A673 (cell line): ENCODE results near the gene MBNL2. TPM values are rescaled to one million over a fixed set of nuclear protein-coding genes. Genes with fewer than 3 reads are reported as not detected.

Source experiments
- BruUV-seq: library from RNA; stranded (reverse); fragments of 400-500 nt; replicated peaks from 2 replicates; lab custom pipeline; 2021; lab: Mats Ljungman, UMichigan
- CTCF ChIA-PET: fragments of 300-600 bp; sonication (Branson Sonifier 250); formaldehyde crosslinking; loops from one replicate; lab custom pipeline; 2022; ENCODE audit warnings: antibody characterized with exemption; lab: Charles Lee
- POLR2A ChIA-PET: fragments of 300-600 bp; sonication (Branson Sonifier 250); formaldehyde crosslinking; loops from one replicate; lab custom pipeline; 2022; ENCODE audit warnings: antibody characterized with exemption; ENCODE audit not compliant: low non-redundant PET; lab: Charles Lee
- DNase-seq: peaks from one replicate; pipeline ENCODE4 v3.0.0-alpha.2; 2015; ENCODE audit warnings: low spot score
- H3K27ac ChIP-seq: fragments of 200-600 bp; sonication (generic); 2 replicates; pipeline ENCODE4 v1.5.1; 2016; ENCODE audit warnings: mixed run types, low read depth, mild to moderate bottlenecking, mixed read lengths, antibody characterized with exemption, low read length; ENCODE audit not compliant: poor library complexity, severe bottlenecking
- H3K27me3 ChIP-seq: fragments of 200-600 bp; sonication (generic); replicated peaks from 2 replicates; pipeline ENCODE4 v1.6.1; 2017; ENCODE audit warnings: mixed run types, low read depth, mild to moderate bottlenecking, mixed read lengths, antibody characterized with exemption, low read length; ENCODE audit not compliant: insufficient read depth, poor library complexity
- H3K36me3 ChIP-seq: fragments of 200-600 bp; sonication (generic); 2 replicates; pipeline ENCODE4 v1.6.1; 2016; ENCODE audit warnings: mixed run types, mild to moderate bottlenecking, mixed read lengths, antibody characterized with exemption, low read length; ENCODE audit not compliant: insufficient read depth, poor library complexity, severe bottlenecking
- H3K4me1 ChIP-seq: fragments of 200-600 bp; sonication (generic); 2 replicates; pipeline ENCODE4 v1.6.1; 2017; ENCODE audit warnings: mixed run types, mild to moderate bottlenecking, mixed read lengths, antibody characterized with exemption, low read length; ENCODE audit not compliant: insufficient read depth, poor library complexity, severe bottlenecking
- H3K4me3 ChIP-seq: fragments of 200-600 bp; sonication (generic); 2 replicates; pipeline ENCODE4 v1.5.1; 2016; ENCODE audit warnings: low read depth, mixed run types, mild to moderate bottlenecking, mixed read lengths, low read length; ENCODE audit not compliant: poor library complexity, severe bottlenecking
- H3K9me3 ChIP-seq: fragments of 200-600 bp; sonication (generic); 2 replicates; pipeline ENCODE4 v1.6.1; 2016; ENCODE audit warnings: mixed run types, low read depth, mild to moderate bottlenecking, mixed read lengths, antibody characterized with exemption, low read length; ENCODE audit not compliant: poor library complexity, severe bottlenecking
- CTCF ChIP-seq: fragments of 300-800, 200-600 bp; sonication (generic); conservative IDR thresholded peaks from 2 replicates; pipeline ENCODE4 v1.5.1; 2017; ENCODE audit warnings: low read depth, mild to moderate bottlenecking, antibody characterized with exemption, low read length, moderate library complexity, mixed read lengths
- EZH2 ChIP-seq: fragments of 200-600 bp; sonication (generic); IDR thresholded peaks from 2 replicates; pipeline ENCODE4 v1.6.1; 2017; ENCODE audit warnings: borderline replicate concordance, low read depth, mild to moderate bottlenecking, mixed read lengths, antibody characterized with exemption, low read length; ENCODE audit not compliant: poor library complexity, severe bottlenecking
- intact Hi-C: fragments of 100-400 bp; cut with micrococcal nuclease; formaldehyde crosslinking; loops from one replicate; pipeline ENCODE4 v1.10.0; 2022; ENCODE audit not compliant: unreplicated experiment
- total RNA-seq: library from RNA; stranded (reverse); gene quantifications from 2 replicates; pipeline ENCODE4 v1.2.3, GENCODE V29; 2021

Gene MBNL2
- total RNA-seq, 1 experiment from 2014 or later: 12.0 TPM

- no peak for TF ChIP-seq CTCF
- H3K4me3 ChIP-seq: no peak overlapping the region
- no peaks in the 10 kb centered on the region for H3K36me3 ChIP-seq
- H3K4me1 ChIP-seq: peaks cover 23% of the 10 kb centered on the region
- no TSS peak for BruUV-seq
- intact Hi-C loops: no loop called here
- CTCF ChIA-PET: no interaction called here
- H3K27me3 ChIP-seq: no peaks in the 10 kb centered on the region
- DNase-seq: no peak
- no peak overlapping the region for H3K27ac ChIP-seq
- H3K9me3 ChIP-seq: no peaks in the 10 kb centered on the region
- POLR2A ChIA-PET: no interaction called here
Observed at GRCh38 chr13:97258801-97259200, 36.7 kb downstream of the MBNL2 start.

GRCh38 chr13:97259410-97259797, 37.3 kb downstream of the MBNL2 start:
- Histone ChIP-seq H3K36me3 (no peaks in the 10 kb centered on the region), H3K9me3 (no peaks in the 10 kb centered on the region), H3K4me1 (peaks cover 23% of the 10 kb centered on the region), H3K27ac (no peak overlapping the region), H3K4me3 (no peak overlapping the region), H3K27me3 (no peaks in the 10 kb centered on the region)
- ChIA-PET CTCF (no interaction called here), POLR2A (no interaction called here)
- TF ChIP-seq CTCF: no peak
- no peak for TF ChIP-seq EZH2
- no TSS peak for BruUV-seq
- DNase-seq: no peak
- intact Hi-C loops: no loop called here

DNA sequence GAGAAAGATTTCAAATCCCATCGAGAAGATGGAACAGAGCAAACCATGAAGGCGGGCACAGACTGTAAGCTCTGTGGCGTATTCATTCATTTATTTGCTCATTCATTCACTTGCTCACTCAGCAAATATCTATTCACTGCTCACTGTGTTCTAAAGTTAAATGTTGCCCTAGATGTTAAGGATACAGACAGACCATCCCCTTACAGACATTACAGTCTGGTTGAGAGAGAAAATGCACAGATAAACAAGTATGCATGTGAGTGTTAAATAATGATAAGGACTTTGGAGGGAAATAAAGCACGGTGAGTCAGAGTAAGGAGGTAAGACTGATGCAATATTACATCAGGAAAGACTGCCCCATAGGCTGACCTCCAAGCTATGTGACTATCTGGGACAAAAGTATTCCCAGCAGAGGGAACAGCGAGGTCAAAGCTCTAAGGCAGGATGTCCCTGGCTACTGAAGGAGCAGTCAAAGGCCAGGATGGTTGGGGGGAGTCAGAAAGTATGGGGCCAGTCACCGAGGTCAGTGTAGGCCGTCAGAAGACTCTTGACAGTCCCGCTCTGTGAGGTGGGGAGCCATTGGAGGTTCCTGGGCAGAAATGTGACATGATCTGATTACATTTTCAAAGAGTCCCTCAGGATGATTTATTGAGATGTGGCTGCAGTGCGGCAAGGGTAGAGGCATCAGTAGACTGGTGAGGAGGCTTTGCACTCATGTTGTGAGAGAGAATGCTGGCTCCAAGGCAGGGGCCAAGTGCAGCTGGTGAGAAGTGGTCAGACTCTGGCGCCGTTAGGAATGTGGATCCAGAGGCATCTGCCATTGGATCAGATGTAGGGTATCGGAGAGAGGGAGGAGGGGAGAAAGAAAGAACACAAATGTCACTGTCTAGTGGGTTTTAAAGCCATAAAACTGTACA, 37.9 kb downstream of the MBNL2 start:
- intact Hi-C loops: no loop called here
- TF ChIP-seq EZH2 (no peak), CTCF (no peak)
- Histone ChIP-seq H3K9me3 (no peaks in the 10 kb centered on the region), H3K4me3 (no peak overlapping the region), H3K27ac (no peak overlapping the region), H3K27me3 (no peaks in the 10 kb centered on the region), H3K36me3 (no peaks in the 10 kb centered on the region), H3K4me1 (peaks cover 18% of the 10 kb centered on the region)
- BruUV-seq: no TSS peak
- DNase-seq: no peak
- ChIA-PET POLR2A (no interaction called here), CTCF (no interaction called here)
